NCI-H2171 (cell line): ENCODE data around the gene MEAF6.
A peak's percentile ranks its signal among the peaks of the same experiment; 100 is the strongest.
"Not testable (repeated sequence)": the region's sequence is repeated elsewhere in the genome, so short reads cannot be mapped to it uniquely, and the experiment has no call there.

Source experiments
- DNase-seq: peaks from one replicate; lab custom pipeline; 2025; lab: John Stamatoyannopoulos, UW

The MEAF6 gene

DNA sequence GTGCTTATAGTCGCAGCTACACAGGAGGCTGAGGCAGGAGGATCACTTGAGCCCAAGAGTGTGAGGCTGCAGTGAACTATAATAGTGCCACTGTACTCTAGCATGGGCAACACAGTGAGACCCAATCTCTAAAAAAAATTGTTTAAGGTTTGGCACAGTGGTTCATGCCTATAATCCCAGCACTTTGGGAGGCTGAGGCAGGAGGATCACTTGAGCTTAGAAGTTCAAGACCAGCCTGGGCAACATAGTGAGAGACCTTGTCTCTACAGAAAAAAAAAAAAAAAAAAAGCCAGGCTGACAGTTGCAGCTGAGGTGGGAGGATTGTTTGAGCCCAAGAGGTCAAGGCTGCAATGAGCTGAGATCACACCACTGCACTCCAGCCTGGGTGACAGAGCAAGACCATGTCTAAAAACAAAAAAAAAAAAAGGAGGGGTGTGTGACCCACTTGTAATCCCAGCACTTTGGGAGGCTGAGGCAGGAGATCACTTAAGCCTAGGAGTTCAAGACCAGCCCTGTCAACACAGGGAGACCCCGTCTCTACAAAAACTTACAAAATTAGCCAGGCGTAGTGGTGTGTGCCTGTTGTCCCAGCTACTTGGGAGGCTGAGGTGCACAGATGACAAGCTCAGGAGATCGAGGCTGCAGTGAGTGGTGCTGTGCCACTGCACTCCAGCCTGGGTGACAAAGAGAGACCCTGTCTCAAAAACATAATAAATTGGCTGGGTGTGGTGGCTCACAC lies 18.0 kb upstream of the MEAF6 start:
- DNase-seq, result not testable (repeated sequence)

DNA sequence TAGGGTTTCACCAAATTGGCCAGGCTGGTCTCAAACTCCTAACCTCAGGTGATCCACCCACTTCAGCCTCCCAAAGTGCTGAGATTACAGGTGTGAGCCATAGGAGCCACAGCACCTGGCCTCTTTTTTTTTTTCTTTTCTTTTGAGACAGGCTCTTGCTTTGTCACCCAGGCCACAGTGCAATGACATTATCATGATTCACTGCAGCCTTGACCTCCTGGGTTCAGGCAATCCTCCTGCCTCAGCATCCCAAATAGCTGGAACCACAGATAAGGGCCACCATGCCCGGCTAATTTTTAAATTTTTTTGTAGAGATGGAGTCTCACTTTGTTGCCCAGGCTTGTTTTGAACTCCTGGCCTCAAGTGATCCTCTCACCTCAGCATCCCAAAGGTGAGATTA lies 15.3 kb upstream of the MEAF6 start:
- not testable (repeated sequence) for DNase-seq

DNA sequence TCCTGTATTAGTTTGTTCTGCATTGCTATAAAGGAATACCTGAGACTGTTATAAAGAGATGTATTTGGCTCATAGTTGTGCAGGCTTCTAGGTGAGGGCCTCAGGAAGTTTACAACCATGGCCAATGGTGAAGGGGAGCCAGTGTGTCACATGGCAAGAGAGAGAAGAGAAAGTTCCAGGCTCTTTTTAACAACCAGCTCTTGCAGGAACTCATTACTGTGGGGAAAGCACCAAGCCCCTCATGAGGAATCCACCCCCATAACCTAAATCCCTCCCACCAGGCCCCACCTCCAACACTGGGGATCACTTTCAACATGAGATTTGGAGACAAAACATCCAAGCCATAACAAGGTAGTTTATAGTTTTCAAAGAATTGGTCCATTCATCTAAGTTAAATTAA lies 5.0 kb upstream of the MEAF6 start:
- DNase-seq, result no peak

DNA sequence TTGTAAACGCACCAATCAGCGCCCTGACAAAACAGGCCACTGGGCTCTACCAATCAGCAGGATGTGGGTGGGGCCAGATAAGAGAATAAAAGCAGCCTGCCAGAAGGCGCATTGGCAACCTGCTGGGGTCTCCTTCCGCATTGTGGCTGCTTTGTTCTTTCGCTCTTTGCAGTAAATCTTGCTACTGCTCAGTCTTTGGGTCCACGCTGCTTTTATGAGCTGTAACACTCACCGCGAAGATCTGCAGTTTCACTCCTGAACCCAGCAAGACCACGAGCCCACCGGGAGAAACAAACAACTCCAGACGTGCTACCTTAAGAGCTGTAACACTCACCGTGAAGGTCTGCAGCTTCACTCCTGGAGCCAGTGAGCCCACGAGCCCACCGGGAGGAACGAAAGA lies 4.4 kb upstream of the MEAF6 start:
- DNase-seq, result not testable (repeated sequence)

DNA sequence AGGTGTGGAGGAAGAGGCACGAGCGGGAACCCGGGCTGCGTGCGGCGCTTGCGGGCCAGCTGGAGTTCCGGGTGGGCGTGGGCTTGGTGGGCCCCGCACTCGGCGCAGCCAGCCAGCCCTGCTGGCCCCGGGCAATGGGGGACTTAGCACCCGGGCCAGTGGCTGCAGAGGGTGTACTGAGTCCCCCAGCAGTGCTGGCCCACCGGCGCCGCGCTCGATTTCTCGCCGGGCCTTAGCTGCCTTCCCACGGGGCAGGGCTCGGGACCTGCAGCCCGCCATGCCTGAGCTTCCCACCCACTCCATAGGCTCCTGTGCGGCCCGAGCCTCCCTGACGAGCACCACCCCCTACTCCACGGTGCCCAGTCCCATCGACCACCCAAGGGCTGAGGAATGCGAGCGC lies 3.7 kb upstream of the MEAF6 start:
- not testable (repeated sequence) for DNase-seq

DNA sequence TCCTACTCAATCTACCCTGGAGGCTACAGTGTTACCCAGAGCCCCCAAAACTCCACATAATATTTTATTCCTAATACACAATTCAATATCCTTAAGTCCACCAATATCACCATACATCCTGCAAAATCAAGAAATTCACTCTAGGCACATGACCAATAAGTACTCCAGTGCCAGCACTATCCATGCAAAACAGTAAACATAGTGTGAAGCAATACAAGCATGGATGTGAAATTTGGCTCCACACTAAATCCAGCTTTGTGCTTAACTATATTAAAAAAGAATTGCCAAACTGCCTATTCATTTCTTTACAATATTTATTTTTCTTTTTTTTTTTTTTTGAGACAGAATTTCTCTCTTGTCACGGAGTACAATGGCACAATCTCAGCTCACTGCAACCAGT lies 3.0 kb upstream of the MEAF6 start:
- DNase-seq, result no peak

DNA sequence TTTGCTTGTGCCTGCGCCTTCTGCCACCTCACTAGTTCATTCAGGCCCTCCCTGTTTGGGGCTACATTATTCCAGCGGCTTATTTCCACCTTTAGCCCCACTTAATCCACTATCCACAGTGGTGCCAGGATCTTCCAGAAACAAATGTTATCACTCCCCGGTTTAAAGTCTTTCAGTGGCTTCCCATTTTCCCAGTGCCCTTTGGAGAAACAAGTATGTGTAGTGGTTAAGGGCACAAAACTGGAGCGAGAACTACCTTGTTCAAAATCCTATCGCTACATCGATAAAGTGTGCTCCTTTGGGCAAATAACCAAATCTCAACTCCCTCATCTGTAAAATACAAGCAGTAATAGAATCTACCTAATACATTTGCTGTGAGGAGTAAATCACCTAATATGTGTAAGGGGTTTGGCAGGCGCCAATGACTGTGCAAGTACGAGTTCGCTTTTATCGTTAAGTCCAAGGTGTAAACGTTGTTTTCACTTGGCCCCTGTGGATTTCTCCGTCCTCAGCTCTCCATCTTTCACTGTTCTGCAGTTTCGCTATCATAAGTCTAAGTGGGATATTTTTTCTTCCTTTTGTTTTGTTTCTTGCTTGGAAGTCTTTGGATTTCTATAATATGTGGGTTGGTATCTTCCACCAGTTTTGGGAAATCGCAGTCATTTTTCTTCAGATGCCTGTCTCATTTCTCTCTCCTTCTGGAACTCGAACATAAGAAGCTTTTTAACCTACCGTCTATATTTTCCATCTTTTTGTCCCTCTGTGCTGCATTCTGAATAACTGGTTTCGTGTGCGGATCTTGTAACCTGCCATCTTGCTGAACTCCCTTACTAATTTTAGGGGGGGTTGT lies 844 bp upstream of the MEAF6 start:
- DNase-seq, result no peak

DNA sequence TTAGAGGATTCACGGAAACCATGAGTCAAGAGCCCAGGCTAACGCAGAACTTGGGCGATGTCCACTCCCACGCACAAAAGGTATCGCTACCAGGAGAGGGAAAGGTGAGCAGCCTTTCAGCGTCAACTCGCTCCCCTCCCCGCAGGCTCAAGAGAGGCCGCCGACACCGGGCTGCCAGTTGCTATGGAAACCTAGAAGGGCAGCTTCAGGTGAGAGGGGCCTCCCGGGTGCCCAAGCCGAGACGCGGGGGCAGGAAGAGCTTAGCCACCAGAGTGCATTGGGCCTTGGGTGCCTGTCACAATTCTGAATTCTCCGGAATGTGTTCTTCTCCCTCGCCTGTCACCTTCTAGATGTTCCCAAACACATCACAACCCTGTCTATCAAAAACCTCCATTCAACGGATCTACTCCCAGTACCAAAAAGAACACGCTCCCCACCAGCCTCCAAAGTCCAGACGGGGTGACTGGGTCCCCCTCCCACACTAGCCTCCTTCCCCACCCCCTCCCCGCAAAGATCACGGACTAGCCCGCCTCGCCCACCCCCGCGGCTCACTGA lies 694 bp downstream of the MEAF6 start:
- DNase-seq, result peak; percentile 26

DNA sequence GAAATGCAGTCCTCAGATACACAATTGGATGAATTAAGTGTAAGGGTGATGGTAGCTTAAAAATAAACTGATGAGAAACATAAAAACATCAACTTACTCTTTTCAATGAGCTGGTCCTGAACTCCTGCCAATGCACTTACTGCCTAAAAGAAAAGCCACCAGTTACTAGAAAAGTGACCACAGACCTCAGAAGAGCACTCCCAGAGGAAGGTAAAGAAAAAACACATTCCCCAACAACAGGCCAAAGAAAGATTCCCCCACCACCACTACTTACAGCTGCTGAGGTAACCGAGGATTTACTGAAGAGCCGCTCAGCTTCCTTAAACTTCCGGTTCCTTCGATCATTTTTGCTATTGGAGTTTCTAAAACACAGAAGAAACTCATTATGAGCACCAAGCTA lies 5.4 kb downstream of the MEAF6 start:
- no peak for DNase-seq

DNA sequence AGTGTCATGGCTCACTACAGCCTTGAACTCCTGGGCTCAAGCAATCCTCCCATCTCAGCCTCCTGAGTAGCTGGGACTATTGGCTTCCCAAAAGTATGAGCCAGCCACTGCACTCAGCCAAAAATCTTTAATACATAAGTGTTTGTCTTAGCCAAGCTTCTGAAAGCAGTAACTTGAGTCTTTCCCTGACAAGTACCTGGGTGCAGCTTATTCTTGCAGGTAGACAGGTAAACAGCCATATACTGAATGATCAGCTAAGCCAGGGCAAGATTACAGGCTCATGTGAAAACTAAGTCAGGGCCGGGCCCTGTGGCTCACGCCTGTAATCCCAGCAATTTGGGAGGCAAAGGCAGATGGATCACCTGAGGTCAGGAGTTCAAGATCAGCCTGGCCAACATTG lies 7.8 kb downstream of the MEAF6 start:
- DNase-seq, result no peak

DNA sequence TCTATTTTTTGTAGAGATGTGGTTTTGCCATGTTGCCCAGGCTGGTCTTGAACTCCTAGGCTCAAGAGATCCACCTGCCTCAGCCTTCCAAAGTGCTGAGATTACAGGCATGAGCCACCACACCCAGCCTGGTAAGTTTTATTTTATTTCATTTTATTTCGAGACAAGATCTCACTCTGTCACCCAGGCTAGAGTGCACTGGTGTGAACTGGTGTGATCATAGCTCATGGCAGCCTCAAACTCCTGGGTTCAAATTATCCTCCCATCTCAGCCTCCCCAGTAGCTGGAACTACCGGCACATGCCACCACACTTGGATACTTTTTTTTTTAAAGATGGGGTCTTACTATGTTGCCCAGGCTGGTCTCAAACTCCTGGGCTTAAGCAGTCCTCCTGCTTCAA lies 11.8 kb downstream of the MEAF6 start:
- not testable (repeated sequence) for DNase-seq

DNA sequence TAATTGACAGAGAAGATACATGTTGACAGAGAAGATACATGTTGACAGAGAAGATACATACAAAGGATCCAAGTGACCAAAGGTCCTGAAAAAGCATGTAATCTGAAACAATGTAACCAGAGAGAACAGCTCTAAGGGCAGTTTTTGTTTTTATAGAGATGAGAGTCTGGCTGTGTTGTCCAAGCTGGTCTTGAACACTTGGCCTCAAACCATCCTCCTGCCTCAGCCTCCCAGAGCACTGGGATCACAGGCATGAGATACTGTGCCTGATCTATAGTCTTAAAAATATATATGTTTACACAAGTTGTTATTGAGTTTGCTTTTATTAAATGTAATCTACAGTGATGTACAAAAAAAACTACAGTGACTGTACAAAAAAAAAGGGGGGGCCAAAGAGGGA lies 12.5 kb downstream of the MEAF6 start:
- no peak for DNase-seq

DNA sequence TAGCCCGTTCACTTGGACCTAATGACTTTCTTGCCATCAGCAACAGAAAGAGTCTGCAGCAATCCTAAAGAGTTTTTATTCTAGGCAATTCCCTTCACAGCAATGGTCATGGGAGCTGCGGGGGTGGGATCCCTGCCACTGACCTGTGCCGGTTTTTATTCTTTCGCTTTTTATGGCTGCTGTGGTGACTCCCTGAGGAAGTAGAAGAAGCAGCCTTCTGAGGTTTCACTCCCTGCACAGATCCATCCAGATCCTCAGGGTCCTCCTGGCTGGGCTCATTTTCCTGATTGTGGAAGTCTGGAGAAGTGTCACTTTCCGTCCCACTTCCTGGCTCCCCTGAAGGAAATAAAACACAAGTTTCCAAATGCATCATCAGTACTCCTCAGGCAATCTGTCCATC lies 12.9 kb downstream of the MEAF6 start:
- no peak for DNase-seq

DNA sequence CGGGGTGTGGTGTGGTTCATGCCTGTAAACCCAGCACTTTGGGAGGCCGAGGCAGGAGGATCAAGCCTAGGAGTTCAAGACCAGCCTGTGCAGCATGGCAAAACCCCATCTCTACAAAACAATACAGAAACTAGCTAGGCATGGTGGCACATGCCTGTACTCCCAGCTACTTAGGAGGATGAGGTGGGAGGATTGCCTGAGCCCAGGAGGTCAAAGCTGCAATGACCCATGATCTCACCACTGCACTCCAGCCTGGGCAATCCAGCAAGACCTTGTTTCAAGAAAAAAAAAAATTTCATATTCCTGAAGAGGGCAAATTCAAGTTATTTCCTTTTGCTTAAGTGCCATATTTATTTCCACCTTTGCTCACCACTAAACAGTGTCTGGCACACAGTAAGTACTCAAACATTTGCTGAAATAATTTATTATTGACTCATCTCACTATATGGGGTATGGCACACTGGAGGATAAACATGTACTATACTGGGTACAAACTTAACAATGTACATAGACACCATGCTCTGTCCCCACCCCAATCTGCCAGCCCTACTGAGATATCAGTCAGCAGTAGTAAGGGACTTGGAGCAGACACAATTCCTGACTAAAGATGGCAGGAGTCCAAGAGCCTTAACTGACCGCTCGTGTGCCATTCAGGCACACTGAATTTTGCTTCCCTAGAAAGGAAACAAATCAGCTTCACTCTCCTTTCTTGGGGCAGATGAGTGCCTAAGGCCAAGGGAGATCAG lies 15.5 kb downstream of the MEAF6 start:
- no peak for DNase-seq

DNA sequence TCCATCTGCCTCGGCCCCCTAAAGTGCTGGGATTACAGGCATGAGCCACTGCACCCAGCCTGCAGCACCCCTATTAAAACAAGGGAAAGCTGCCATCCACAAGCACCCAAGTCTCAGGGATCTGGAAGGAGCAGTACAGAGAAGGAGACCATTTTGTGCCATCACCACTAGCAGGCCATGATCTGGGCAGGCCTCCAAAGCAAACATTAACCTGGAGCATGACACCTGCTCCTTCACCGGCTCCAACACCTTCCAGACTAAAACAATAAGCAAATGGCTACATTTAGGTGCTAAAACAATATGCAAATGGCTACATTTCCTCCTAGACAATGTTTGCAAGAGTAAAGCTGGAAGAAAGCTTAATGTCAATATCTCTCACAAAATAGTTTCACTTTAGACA lies 16.7 kb downstream of the MEAF6 start:
- DNase-seq, result peak; percentile 63

DNA sequence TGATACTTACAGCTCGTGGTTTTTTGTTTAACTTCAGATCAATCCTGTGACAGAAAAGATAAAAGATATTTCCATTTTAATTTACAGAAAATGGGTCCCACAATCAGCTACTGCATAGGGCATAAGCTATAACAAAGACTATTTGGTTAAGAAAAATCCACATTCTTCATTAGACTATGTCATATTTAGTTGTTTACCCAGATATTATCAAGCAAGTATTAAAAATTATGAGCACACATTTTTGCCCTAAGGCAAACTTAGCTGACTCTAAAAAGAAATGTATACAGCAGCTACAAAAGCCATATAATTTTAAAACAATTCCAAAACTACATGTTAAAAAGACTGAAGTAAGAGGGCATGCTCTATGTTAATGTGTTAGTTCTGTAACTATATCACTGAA lies 18.7 kb downstream of the MEAF6 start:
- DNase-seq, result no peak

DNA sequence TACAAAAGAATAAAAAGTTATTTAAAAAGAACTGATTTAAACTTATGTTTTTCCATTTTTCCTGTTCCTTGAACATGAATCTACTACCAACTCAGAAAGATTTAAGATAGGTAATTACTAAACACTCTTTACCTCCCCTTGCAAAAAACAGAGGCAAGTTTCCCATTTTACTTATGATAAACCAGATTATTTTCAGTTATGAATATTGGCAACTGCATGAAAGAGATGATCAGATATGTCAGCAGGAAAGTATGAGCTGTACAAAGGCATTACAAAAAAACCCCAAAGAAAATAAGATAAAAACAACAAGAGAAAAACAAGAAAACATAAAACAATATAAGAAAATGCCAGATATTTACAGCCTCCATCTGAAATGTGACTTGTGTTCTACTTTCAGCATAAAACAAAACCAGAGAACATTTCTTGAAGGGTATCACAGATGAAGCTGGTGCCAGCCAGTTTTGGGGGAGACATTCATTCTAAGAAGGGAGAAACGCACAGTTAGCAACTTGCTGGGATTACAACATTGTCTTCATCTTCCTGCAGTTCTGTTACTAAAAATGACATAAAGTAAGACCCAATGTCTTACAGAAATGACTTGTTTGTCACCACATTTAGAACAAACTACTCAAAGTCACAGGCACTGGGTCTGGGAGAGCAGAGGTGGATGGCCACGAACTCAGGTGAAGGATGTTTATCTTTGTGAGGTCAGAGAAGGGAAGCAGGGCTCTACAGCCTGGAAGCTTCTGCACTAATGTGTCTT lies 21.0 kb downstream of the MEAF6 start:
- no peak for DNase-seq

DNA sequence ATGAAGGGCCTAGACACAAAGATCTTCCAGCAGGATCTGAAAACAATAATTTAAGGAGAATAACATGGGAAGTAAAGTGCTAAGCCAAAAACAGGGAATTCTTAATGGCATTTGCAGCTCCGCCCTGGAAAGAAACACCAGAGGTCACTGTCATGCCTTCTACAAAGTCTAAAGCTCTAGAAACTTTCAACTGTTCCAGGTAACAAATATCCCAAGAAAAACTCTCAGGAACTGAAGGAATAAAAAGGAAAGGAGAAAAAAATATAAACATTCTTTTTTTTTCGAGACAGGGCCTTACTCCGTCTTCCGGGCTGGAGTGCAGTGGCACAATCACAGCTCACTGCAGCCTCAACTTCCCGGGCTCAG lies 27.0 kb downstream of the MEAF6 start:
- no peak for DNase-seq

DNA sequence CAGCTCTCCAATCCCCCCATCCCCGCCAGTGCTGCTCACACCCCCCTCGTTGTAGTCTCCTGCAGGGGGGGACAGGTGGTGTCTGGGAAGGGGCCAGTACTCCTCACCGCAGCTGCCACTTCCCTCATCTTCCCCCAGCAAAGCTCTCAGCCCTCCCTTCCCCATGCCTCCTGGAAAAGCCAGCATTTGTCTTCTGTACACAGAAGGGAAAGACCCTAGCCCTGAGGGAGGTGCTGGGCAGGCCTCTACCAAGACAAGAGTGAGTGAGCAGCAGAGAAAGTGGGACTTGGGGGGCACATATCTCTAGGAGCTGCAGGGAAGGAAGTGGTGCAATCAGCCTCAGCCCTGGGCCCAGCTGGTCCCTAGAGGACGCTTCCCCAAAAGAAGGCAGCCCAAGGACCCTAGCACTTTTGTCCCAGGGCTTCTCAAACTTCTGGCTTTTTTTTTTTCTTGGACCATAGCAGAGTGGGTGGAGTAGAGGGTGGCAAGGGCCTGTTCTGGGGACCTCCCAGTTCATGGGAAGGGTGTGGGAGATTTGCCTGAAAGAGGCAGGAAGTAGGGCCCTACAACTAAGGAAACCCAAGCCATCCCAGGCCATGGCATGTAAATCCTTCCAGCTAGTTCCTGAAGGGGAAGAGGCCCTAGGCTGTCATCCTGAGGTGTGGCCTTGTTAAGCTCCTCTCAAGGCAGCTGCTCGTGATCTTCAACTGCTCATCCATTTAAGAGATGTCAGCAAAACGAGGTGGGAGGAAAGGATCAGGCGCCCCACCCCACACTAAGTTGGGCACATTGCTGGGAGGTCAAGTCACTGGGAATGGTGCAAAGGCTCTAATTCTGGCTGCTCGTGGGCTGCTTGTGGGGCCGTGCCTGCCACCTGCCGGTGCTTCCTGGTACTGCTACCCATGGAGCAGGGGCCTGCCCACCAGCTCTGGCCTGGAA lies 27.6 kb downstream of the MEAF6 start:
- peak; percentile 26 for DNase-seq

DNA sequence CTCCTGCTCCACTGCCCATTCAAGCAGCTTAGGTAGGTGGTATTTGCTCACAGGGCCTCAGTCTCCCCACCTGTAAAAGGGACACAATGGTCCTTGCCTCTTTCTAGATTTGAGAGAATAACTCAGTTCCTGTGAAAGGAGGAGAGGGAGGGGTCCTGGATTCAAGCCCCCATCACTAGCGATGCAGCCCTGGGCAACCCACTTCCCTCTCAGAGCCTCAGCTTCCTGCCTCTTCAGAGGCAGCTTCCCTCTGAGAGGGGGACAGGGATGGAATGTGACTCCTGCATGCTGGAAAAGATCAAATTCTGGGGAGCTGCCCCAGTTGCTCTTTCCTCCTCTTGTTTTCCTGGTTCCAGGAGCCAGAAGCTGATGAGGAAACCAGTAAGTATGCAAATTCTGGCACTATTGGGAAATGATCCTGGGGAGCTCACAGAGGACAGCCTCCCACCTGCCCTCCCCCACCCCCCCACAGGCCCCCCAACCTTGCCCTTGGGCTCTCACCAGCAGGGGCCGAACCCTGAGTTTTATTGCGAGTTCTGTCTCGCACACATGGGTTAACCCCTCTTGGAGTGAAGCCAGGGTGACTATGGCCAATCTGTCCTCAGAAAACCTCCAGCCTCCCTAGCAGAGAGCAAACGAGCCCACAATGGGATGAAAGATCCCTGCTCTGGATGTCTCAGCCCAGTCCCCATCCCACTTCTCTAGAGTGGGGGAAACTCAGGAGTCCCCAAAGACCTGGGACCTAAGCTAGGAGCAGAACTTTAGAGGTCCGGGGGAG lies 28.5 kb downstream of the MEAF6 start:
- DNase-seq, result peak; percentile 43
